ENCODE measurements around the gene CAPN10. TPM values are rescaled to one million over a fixed set of nuclear protein-coding genes. Genes with fewer than 3 reads are reported as not detected.

The CAPN10 gene
- total RNA-seq, 1 donor from 2014 or later = 67.1 TPM

GRCh38 chr2:240579071-240579762 lies 7.3 kb upstream of the CAPN10 start:
- Mint-ChIP-seq H3K4me1 (ENCODE audit: low read depth, unreplicated experiment) (peaks cover 16% of the 10 kb centered on the region), H3K36me3 (ENCODE audit: unreplicated experiment) (peaks cover 25% of the 10 kb centered on the region), H3K27ac (ENCODE audit: unreplicated experiment) (no peak overlapping the region), H3K27me3 (ENCODE audit: unreplicated experiment) (peaks cover 2% of the 10 kb centered on the region), H3K9me3 (ENCODE audit: unreplicated experiment) (peaks cover 17% of the 10 kb centered on the region), H3K4me3 (ENCODE audit: unreplicated experiment) (no peak overlapping the region)
- no peak for DNase-seq
- no peak for TF ChIP-seq CTCF (IDR thresholded peaks at IDR 0.05; ENCODE audit: partially characterized antibody, unreplicated experiment)

- no peak overlapping the region for H3K27ac Mint-ChIP-seq (ENCODE audit: unreplicated experiment)
- peaks cover 25% of the 10 kb centered on the region for H3K36me3 Mint-ChIP-seq (ENCODE audit: unreplicated experiment)
- H3K4me1 Mint-ChIP-seq (ENCODE audit: low read depth, unreplicated experiment) = peaks cover 22% of the 10 kb centered on the region
- H3K4me3 Mint-ChIP-seq (ENCODE audit: unreplicated experiment) = no peak overlapping the region
- no peak for TF ChIP-seq CTCF (IDR thresholded peaks at IDR 0.05; ENCODE audit: partially characterized antibody, unreplicated experiment)
- H3K9me3 Mint-ChIP-seq (ENCODE audit: unreplicated experiment) = peaks cover 25% of the 10 kb centered on the region
- peaks cover 7% of the 10 kb centered on the region for H3K27me3 Mint-ChIP-seq (ENCODE audit: unreplicated experiment)
- DNase-seq = no peak
Observed at GRCh38 chr2:240579771-240580614, 6.5 kb upstream of the CAPN10 start.

- H3K27me3 Mint-ChIP-seq (ENCODE audit: unreplicated experiment) = peaks cover 10% of the 10 kb centered on the region
- no peak overlapping the region for H3K27ac Mint-ChIP-seq (ENCODE audit: unreplicated experiment)
- DNase-seq = no peak
- H3K4me1 Mint-ChIP-seq (ENCODE audit: low read depth, unreplicated experiment) = peaks cover 24% of the 10 kb centered on the region
- H3K4me3 Mint-ChIP-seq (ENCODE audit: unreplicated experiment) = no peak overlapping the region
- peaks cover 30% of the 10 kb centered on the region for H3K9me3 Mint-ChIP-seq (ENCODE audit: unreplicated experiment)
- TF ChIP-seq CTCF (IDR thresholded peaks at IDR 0.05; ENCODE audit: partially characterized antibody, unreplicated experiment) = no peak
- H3K36me3 Mint-ChIP-seq (ENCODE audit: unreplicated experiment) = peaks cover 25% of the 10 kb centered on the region
Observed at GRCh38 chr2:240581811-240582210, 4.7 kb upstream of the CAPN10 start.

- no peak overlapping the region for H3K4me3 Mint-ChIP-seq (ENCODE audit: unreplicated experiment)
- DNase-seq = no peak
- peaks cover 25% of the 10 kb centered on the region for H3K36me3 Mint-ChIP-seq (ENCODE audit: unreplicated experiment)
- H3K4me1 Mint-ChIP-seq (ENCODE audit: low read depth, unreplicated experiment) = peaks cover 27% of the 10 kb centered on the region
- no peak for TF ChIP-seq CTCF (IDR thresholded peaks at IDR 0.05; ENCODE audit: partially characterized antibody, unreplicated experiment)
- peaks cover 35% of the 10 kb centered on the region for H3K9me3 Mint-ChIP-seq (ENCODE audit: unreplicated experiment)
- H3K27ac Mint-ChIP-seq (ENCODE audit: unreplicated experiment) = no peak overlapping the region
- H3K27me3 Mint-ChIP-seq (ENCODE audit: unreplicated experiment) = peaks cover 10% of the 10 kb centered on the region
Observed at GRCh38 chr2:240582781-240583180, 3.8 kb upstream of the CAPN10 start.

GRCh38 chr2:240583774-240584173 lies 2.8 kb upstream of the CAPN10 start:
- Mint-ChIP-seq H3K27me3 (ENCODE audit: unreplicated experiment) (peaks cover 15% of the 10 kb centered on the region), H3K36me3 (ENCODE audit: unreplicated experiment) (peaks cover 25% of the 10 kb centered on the region), H3K4me1 (ENCODE audit: low read depth, unreplicated experiment) (peaks cover 35% of the 10 kb centered on the region), H3K4me3 (ENCODE audit: unreplicated experiment) (no peak overlapping the region), H3K27ac (ENCODE audit: unreplicated experiment) (no peak overlapping the region), H3K9me3 (ENCODE audit: unreplicated experiment) (peaks cover 42% of the 10 kb centered on the region)
- no peak for DNase-seq
- TF ChIP-seq CTCF (IDR thresholded peaks at IDR 0.05; ENCODE audit: partially characterized antibody, unreplicated experiment) = no peak

Measured in glutamatergic neuron (in vitro differentiated cells).